Pons (tissue), 1 donor: ENCODE measurements around the gene CHAT.

Experiments used
- DNase-seq: peaks from one replicate; pipeline ENCODE4 v3.0.0-alpha.2; 2016; ENCODE audit warnings: low spot score

CHAT gene

DNA sequence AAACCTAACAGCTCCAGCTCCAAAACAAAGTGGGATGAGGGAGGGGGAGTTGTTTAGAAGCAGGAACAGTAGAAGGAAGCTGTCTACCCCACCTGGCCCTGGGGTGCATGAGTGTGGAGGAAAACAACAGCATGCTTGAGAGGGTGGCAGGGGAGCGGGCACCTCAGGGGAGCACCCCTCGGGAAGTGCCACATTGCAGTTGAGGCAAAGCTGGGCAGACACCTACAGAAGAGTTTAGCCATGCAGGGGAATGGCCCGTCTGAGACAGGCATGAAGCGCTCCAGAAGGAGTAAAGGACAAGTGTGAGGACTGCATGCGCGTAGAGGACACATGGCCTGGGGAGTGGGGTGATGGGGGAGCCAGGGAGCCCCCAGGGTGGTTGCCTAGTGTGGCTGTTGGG lies 18.1 kb downstream of the CHAT start:
- no peak for DNase-seq

DNA sequence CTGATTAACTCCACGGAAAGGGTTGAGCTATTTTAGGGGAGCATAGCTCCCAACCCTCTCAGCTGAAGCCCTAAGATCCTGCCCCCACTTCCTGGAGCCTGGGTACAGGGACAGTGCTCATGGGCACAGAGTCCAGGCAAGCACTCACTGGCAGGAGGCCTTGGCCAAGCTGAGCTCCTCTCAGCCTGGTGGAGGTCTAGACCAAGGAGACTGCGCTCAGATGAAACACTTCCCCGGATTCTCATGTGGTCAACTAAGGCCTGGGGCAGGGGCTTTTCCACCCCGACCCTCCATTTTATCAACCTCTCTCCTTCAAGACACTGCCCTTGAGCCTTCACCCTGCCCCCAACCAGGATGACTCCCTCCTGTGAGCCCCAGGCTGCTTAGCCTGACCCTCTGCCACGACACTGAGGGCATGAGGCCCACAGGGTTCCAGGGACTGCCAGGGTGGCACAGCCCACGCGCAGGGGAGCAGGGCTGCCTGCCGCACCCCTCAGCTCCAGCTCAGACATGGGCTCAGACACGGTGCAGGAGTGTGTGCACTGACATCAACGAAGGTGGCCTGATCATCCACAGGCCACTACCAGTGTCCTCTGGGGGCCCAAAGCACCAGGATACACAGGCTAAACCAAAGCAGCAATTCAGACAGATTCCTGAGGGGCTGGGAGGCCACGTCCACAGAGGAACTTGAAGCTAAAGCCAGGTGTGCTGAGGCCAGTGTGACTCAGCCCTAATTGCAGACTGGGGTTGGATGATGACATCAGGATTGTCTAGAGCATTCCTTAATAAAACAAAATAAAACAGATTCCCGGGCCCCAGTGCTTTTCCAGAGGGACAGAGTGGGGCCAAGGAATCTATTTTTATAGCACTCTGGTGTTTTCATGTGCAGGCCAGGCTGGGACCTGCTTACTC lies 18.8 kb downstream of the CHAT start:
- DNase-seq = no peak

DNA sequence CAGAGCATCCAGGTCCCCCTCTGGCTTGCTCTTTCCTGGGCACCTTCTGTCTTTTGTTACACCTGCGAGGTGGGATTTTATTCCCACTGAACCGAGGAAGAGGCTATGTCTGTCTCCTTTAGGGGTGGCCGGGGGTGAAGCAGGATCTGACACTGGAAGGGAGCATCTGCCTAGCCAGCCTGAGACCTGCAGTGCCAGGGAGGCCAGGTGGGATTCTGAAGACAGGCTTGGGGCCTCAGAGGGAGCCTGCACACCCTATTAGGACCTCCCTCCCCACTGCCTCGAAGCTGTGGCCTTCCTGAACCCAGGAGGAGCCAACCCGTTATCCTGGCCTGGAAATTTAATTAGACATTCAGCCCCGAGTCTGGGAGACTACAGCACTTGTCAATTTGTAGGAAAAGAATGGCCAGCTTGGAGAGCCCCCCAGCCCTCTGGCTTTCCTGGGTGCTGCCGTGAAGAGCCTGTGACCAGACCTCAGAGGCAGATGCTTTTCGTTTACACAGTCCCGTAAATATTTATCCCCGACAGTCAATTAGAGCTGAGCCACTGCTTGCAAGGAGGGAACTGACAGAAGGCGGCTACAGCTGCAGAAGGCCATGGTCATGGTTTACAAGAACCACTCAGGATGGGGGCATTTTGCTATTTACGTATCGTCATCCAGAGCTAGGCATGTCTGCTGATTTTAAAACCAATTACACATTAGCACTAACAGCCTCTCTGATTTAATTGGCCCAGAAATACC lies 19.7 kb downstream of the CHAT start:
- DNase-seq = no peak

DNA sequence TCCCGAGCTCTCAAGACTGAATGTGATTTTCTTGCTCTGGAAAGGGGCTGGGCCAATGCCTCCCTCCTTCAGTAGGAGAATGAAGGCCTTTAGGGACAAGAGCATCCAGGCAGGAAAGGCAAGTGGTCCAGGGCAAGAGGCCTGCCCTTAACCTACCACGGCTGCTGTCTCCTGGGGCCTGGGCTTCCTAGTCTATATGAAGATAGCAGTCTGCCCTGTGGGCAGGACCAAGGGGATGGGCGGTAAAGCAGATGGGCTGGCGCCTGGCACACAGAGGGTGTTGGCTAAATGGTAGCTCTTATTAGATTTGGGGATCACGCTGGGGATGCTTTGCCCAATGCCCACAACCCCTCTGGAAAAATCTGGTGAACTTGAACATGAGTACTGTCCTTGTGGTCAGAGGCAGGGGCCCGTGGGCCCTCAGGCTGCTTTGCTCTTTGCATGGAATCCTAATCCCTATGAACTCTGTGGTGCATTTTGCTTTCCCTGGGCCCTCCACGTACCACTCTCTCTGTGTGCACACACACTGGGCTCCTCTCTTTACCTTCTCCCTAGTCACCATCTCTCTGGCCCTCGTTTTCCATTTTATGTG lies 20.3 kb downstream of the CHAT start:
- no peak for DNase-seq

DNA sequence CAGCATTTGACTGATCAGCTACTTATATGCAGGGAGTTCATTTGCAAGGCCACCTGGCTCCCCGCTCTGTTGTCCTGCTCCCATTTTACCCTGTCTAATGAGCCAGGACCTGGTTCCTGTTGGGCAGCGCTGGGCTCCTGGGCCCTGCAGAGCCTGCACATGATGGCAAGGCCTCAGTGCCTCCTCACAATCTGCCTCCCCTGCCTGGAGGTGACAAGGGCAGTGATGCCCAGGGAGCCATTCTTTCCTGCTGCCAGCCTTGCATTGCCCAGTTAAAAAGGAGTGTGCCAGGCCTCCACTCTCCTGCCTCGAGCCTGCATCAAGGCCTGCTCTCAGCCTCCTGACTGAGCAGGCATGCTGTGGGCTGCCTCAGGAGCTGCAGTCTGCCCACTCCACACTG lies 28.5 kb downstream of the CHAT start:
- no peak for DNase-seq

DNA sequence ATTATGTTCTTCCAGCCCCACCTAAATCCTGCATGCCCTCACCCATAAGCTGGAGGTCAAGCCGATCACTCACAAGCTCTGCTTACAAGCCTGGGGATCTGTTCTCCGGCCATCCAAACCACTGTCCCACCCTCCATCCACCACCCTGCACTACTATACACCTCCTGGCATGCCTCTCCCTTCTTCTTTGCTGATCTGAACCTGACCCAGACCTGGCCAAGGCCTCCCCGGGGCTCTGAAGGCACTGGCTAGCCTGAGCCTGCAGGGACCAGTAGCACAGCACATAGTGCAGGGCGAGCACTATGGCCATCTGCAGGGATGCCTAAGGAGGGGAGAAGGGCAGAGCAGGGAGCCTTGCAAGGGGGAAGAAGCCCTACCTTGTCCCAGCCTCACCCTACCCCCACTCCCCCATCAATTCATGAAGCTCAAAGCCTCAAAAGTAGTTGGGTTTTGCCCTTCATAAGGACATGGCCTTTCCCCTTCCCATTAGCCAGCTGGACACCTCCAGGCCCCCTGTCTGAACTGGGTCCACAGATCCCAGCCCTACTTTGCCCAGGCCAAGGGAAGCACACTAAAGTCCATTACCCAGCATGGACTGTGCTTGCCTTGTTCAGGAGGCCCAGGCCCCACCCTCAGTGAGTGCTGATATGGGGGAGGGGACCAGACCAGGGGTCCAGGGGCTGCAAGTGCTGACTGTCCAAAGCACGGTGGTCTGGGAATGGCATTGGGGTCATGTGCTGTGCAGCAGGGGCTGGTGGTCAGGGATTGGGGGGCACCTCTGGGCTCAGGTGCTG lies 29.6 kb downstream of the CHAT start:
- no peak for DNase-seq

DNA sequence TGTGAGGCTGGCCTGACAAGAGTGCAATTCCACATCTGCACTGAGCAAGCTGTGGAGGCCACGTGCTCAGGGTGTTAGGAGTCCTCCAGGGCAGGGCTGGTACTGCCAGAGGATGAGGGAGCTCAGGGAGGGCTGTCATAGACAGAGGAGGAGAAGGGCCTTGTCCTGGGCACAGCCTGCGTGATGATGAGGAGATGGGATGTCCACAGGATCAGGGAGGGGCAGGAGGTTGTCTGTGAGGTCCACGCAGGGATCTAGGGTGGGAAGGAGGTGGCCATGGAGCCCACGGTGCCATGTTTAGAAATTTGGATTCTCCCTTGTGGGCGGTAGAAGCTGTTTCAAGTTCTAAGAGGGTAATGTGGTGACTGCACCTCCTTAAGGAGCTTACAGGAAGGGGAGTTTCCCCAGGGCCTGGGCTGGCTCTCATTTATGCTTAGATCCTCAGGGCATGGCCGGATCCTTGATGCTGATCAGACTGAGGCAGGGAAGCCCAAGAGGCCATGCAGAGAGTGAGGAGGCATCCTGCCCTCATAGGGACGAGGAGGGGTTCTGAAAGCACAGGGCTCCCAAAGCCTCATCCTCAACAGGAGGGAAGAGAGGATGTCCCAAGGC lies 30.3 kb downstream of the CHAT start:
- DNase-seq = no peak

DNA sequence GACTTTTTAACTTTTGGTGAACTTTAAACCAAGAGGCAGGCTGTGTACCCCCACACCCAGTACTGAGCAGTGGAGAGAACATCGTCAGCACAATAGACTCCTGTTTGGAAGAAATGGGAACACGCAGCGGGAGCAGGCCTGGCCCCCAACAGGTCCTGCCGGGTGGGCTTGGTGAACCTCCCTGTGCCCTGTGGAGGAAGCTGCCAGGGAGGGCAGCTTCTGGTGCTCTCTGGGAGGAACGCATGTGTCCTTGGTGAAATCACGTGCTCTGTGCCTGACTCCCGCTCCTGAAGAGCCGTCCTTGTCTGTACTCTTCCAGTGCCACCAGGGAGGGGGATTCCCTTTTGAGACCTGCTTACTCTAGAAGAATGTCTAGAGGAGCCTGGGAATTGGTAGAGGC lies 31.6 kb downstream of the CHAT start:
- no peak for DNase-seq

DNA sequence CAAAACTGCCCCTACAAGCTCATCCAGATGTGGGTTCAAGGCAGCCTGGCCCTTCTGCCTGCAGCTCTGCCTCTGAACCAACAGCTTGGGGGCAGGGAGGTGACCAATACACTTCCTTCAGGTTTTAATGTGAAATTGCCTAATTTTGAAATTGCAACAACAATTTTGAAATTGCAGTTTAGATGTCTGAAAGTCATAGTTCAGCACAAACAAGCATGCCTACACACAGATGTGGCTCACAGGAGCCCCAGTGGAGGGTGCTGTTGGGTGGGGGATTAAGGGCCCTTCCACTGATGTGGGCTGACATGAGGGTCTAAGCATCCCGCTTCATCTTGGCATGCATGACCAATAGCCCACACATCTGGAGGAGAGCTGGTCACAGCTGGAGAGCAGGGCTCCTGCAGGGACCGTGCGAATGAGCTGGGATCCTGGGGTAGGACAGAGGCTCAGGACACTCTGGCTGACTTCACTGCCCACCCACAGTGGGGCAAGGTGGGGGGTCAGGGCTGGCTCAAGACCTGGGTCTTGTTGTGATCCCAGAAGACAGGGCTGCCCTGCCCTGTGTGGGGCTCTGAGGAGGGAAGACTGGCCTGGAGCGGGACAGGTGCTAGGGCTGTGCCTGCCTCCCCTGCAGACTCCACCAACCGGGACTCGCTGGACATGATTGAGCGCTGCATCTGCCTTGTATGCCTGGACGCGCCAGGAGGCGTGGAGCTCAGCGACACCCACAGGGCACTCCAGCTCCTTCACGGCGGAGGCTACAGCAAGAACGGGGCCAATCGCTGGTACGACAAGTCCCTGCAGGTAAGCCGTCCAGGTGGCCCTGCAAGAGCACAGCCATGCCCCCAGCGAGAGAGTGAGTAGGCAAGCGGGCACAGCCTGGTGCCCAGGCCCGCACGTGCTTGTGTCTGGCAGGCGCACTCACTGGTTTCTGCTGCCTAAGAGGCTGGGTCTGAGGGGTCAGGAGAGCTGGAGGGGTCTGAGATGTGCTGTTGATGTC lies 32.3 kb downstream of the CHAT start:
- DNase-seq = no peak

DNA sequence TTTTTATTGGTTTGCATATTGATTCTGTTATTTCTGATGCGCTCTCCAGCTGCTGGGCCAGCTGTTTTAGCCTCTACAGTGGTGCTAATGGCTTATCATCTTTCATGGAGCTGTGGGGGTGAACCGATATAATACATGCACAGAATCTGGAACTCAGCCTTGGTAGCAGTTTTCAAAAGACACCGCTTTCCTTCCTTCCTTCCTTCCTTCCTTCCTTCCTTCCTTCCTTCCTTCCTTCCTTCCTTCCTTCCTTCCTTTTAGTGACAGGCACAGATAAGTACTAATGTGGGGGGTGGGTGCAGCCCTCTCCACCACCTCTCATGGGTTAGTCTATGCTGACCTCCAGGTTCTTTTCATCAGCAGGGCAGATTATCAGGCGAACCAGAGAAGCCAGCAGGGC lies 33.7 kb downstream of the CHAT start:
- no peak for DNase-seq

DNA sequence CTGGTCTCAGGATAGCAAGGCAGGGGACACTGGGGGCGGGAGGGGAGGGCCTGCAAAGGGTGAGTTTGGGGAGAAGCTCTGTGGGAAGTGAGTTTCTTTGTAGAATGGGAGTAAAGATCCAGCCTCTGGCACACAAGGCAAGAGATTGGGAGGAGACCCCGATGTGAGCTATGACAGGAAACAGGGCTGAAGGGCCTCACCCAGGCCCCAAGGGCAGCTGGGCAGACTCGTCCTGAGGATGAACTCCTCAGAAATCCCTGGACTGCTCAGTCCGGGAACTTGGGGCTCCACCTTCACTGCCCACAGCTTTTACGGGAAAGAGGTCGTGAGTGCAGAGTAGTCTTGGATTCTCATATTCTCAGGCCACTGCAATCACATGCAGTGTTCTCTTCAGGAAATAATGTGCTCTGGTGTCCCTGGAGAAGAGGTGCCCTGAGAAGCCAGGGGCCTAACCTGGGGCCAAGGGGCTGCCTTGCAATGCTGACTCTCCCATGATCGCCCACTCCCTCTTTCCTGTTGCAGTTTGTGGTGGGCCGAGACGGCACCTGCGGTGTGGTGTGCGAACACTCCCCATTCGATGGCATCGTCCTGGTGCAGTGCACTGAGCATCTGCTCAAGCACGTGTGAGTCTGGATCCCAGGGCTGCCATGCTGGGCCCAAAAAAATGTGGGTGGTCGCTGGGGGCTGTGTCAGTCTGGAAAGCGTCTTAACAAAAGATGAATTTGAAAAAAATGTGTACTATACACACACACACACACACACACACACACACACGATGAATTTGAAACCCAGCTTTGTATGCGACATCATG lies 34.4 kb downstream of the CHAT start:
- no peak for DNase-seq

DNA sequence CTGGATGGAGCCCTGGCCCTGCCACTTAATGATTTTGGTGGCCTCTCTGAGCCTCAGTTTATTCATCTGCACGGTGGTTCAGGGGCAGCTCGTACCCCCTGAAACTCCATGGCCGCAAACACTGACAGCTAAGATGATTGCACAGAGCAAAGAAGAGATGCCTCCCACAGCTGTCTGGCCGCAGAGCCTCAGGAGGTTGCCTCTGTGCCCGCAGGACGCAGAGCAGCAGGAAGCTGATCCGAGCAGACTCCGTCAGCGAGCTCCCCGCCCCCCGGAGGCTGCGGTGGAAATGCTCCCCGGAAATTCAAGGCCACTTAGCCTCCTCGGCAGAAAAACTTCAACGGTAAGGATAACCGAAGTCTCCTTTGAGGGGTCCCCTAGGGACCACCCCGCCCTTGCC lies 35.5 kb downstream of the CHAT start:
- DNase-seq = no peak

DNA sequence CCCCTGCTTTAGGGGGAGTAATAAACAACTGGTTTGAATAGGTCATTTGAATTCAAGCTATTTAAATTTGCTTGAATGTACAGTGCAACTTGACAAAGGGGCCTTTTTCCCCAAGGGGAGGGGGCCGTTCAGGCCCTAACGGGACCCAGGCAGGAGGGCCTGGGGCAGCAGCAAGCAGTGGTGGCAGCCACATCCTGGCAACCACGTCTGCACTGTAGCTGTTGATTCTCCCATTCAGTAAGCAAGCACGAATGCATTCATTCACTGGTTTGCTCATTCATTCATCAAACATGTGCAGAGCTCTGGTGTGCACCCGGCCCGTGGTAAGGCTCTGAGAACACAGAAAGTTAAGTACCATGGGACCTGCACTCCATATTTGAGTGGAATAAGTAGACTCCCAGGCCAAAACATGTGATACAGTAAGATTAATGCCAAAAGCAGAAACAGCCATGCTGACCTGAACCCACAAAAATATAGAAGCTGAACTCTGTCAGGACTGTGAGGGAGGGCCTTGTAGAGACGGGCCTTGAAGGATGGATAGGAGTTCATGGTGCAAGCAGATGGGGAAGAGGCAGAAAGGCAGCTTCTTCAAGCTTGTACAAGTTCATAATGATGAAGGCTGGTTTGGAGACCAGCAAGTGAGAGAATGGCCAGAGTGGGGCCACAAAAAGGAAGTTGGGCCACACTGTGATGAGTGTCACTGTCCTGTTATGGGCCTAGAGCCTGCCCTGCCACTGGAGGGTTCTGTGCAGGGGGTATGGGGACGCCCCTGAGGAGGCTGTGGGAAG lies 36.3 kb downstream of the CHAT start:
- no peak for DNase-seq

DNA sequence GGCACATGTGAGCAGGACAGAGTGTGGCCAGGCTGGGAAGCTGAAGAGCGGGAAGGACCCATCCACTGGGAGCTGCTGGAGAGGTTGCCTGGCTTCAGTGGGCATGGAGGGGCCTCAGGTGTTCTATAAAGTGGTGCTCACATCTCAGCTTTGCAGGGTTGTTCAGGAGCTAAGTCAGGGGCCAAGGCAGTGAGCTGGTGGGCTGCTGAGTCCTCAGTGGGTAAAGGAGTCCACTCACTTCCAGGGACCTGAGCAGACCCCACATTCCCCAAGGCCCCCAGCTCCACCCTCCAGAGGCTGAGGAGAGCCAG lies 36.8 kb downstream of the CHAT start:
- no peak for DNase-seq

DNA sequence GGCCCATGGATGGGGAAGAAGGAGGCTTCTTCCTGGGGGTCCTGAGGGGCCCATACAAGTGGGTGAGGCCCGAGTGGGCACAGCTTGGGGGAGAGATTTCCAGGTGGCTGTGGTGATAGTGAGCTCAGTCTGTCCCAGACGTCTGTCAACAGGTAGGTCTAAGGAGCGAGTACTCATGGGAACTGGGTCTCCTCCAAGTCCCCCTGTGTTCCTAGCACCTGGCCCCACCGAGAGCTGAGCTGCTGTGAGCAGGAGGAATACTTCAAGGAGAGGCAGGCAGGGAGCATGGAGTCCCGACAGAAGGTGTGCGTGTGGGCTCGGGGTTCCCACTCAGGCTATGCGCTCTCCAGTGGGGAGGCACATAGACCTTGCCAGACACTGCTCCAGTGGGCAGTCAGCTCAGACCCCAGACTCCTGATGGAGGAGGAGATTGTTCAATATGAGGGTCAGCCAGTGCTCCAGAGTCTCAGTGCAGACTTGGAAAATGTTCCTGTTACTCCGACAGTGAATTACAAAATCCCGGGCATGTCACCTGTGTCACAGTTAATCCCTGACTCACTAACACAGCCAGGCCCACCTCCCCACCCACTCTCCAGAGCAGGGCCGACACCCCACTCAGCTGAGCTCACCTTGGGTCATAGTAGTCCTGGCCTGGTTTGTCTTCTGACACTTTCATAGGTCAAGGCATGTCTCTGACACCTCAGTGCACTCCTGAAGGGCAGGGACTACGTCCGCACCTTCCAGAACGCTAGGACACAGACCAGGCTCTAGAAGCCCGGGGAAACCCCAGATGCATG lies 37.4 kb downstream of the CHAT start:
- DNase-seq = no peak

DNA sequence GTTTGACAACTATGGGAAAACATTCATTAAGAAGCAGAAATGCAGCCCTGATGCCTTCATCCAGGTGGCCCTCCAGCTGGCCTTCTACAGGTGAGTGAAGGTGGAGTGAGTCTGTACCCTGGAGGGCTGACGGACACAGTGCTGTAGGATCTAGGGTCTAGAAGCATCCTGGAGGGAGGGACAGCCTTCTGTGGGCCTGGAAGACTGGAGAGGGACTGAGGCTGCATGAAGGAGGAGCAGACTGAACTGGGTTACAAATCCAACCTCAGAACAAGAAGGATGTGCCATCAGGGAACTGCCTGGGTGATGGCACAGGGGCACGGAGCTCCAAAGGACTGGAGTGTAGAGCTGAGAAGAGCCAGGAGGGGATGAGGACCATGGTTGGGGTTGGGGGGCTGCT lies 38.1 kb downstream of the CHAT start:
- DNase-seq = no peak

DNA sequence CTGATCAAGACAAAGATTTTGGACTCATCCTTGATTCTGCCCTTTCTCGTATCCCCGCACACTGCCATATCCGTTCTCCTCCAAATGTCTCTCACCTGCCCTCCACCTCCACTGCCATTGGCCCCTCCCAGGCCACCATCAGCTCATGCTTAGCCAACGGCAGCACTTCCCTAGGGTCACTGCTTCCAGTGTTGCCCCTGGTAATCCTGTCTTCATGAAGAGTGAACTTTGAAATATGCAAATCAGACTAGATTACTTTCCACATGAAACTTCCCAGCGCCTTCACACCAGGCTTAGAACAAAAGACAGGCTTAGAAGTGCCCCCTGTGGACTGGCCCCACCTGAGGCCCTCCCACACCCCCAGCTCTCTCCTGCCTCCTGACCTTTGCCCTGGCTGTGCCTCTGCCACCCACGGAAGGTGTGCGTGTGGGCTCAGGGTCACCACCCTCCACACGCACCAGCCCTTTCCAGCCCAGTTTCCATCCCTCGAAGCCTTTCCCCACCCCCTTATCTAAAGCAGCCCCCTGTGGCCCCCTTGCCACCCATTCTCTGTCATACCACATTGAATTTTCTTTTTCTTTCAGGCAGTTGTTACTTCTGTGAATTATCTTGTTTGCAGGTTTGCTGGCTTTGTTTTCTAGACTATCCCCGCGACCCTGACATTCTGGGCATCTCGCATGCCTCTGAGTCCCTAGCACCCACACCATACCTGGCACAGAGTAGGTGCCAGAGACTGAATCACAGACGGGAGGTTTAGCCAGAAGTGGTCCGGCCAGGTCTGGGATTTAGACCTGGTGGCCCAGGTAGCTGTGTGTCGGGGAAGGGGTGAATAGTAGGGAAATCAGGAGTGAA lies 38.8 kb downstream of the CHAT start:
- no peak for DNase-seq
